Heart right ventricle (tissue), 16 donors: Measurements from ENCODE around the gene SNX32. TPM values are rescaled to one million over a fixed set of nuclear protein-coding genes. Genes with fewer than 3 reads are reported as not detected.

Experiments used
- ATAC-seq, 8 donors: fragments of 200-7000 bp; cut with Tn5 transposase; one replicate each; pipeline ENCODE4 v1.9.1; 2020; ENCODE audit warnings: mild to moderate bottlenecking in 8 of 8, moderate library complexity in 8 of 8, moderate number of reproducible peaks in 1 of 8
- DNase-seq, 2 donors: peaks; one replicate each; pipeline ENCODE4 v3.0.0-alpha.2; 2020
- H3K27ac ChIP-seq, 10 donors: fragments of 200-600 bp; sonication (generic) in 2 of 10; one replicate each; pipeline versions ENCODE4 v1.5.0 to v1.8.0; 2020 to 2022; ENCODE audit warnings: mild to moderate bottlenecking in 3 of 10
- H3K27me3 ChIP-seq, 7 donors: fragments of 200-600 bp; one replicate each; pipeline ENCODE4 v1.8.0; 2021 to 2022; ENCODE audit warnings: mild to moderate bottlenecking in 2 of 7
- H3K36me3 ChIP-seq, 9 donors: fragments of 200-600 bp; sonication (generic) in 1 of 9; one replicate each; pipeline versions ENCODE4 v1.5.0 to v1.8.0; 2020 to 2022; ENCODE audit warnings: mild to moderate bottlenecking in 2 of 9
- H3K4me1 ChIP-seq, 9 donors: fragments of 200-600 bp; sonication (generic) in 1 of 9; one replicate each; pipeline versions ENCODE4 v1.5.0 to v1.8.0; 2020 to 2022; ENCODE audit warnings: mild to moderate bottlenecking in 4 of 9
- H3K4me3 ChIP-seq, 10 donors: fragments of 200-600 bp; sonication (generic) in 2 of 10; one replicate each; pipeline versions ENCODE4 v1.5.0 to v1.8.0; 2020 to 2022; ENCODE audit warnings: mild to moderate bottlenecking in 7 of 10, moderate library complexity in 2 of 10
- H3K9me3 ChIP-seq, 11 donors: fragments of 200-600 bp in 10 of 11; sonication (generic) in 2 of 11; one replicate each; pipeline versions ENCODE4 v1.5.0 to v1.8.0; 2013 to 2022; ENCODE audit warnings: mild to moderate bottlenecking in 2 of 11, control low read depth in 1 of 11, moderate library complexity in 1 of 11
- WGBS, 2 donors: extraction: QIAGEN DNeasy Blood & Tissue Kit; methylation state at CpG; one replicate each; pipeline ENCODE4 v1.1.7; 2013; ENCODE audit warnings: inconsistent platforms in 1 of 2; 5-methylcytosine and 5-hydroxymethylcytosine counted together
- intact Hi-C, 10 donors: fragments of 100-400 bp; cut with DNase I; formaldehyde crosslinking; loops; one replicate each; pipeline versions ENCODE4 v1.11.1 to v1.14.2; 2022
- polyA plus RNA-seq, 2 donors: library from polyadenylated mRNA; stranded (reverse); fragments of 200-250 nt; gene quantifications; one replicate each; pipeline ENCODE4 v1.2.3, GENCODE V29; 2013
- total RNA-seq, 10 donors: library from RNA; stranded (reverse); fragmentation: NEBNext Ultra II Directional in 3 of 10; extraction: Animal tissue kit (Norgen Biotek cat#: 25700) in 3 of 10; gene quantifications; one replicate each; pipeline versions ENCODE4 v1.2.1 to v1.2.4, GENCODE V29; 2021 to 2023
- TF ChIP-seq, protein P1 (sequence below), 9 donors: fragments of 200-600 bp; sonication (generic) in 2 of 9; IDR thresholded peaks; one replicate each; pipeline versions ENCODE4 v1.5.0 to v1.8.0; 2021 to 2022; ENCODE audit warnings: antibody characterized with exemption in 9 of 9, mild to moderate bottlenecking in 5 of 9, moderate library complexity in 1 of 9
- donor health status: Arrhythmogenic right ventricular cardiomyopathy.
- donor health status: ischemic (EF 13 %, LVEDD 7.1; RV severe dilation, severe dysfunction).
- donor health status: healthy with polysubstance abuse.
- donor health status: DM: no; HTN: yes; CAD: no.
- donor health status: DM: no; HTN: no; CAD: no.
- donor health status: ischemic (EF 25% LVEDD 6.9; RV normal size, moderate dysfunction).
- donor health status: ischemic (EF 25% LVEDD 5.7; RV mildly dilated, moderate dysfunction).
- donor health status: healthy.
- donor health status: DM: yes; HTN: yes; CAD: no.
- donor health status: Ischemic cardiomyopathy.
- donor health status: ischemic (EF 35%, LVEDD 5.7; RV mildly dilated, moderate dysfunction).
- donor health status: nonischemic (EF 11% LVEDD 7.7; RV severe dilation, severe dysfunction).
- donor health status: DM: yes; HTN: yes; CAD: no.
- donor health status: PGD.
- donor health status: ischemic (EF 29% LVEDD 5.4; RV normal size, mild dysfunction).
- donor health status: nonischemic (EF 23%, LVEDD 6.1; RV moderate dilation, normal function).

Gene SNX32
- total and polyA plus RNA-seq, 12 donors = 0.13 to 0.58 (median 0.32) TPM; not detected in 5

DNA sequence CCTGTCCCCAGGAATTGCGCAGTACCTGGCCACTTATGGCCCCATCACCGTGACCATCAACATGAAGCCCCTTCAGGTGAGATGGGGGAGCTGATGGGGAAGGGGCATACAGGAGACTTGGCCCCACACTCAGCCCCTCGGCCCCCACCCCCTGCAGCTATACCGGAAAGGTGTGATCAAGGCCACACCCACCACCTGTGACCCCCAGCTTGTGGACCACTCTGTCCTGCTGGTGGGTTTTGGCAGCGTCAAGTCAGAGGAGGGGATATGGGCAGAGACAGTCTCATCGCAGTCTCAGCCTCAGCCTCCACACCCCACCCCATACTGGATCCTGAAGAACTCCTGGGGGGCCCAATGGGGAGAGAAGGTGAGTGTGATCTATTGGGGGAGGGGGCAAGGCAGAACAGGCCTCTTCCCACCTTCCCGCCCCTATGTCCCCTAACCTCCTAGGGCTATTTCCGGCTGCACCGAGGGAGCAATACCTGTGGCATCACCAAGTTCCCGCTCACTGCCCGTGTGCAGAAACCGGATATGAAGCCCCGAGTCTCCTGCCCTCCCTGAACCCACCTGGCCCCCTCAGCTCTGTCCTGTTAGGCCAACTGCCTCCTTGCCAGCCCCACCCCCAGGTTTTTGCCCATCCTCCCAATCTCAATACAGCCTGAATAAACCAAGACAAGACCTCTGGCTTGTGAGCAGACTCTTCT lies 49.4 kb downstream of the SNX32 start:
- DNase-seq (no peak), ATAC-seq (no peak)
- no peak overlapping the region for H3K27ac ChIP-seq
- TF ChIP-seq, protein P1, sequence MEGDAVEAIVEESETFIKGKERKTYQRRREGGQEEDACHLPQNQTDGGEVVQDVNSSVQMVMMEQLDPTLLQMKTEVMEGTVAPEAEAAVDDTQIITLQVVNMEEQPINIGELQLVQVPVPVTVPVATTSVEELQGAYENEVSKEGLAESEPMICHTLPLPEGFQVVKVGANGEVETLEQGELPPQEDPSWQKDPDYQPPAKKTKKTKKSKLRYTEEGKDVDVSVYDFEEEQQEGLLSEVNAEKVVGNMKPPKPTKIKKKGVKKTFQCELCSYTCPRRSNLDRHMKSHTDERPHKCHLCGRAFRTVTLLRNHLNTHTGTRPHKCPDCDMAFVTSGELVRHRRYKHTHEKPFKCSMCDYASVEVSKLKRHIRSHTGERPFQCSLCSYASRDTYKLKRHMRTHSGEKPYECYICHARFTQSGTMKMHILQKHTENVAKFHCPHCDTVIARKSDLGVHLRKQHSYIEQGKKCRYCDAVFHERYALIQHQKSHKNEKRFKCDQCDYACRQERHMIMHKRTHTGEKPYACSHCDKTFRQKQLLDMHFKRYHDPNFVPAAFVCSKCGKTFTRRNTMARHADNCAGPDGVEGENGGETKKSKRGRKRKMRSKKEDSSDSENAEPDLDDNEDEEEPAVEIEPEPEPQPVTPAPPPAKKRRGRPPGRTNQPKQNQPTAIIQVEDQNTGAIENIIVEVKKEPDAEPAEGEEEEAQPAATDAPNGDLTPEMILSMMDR (IDR thresholded peaks at IDR 0.05) = no peak
- H3K4me3 ChIP-seq = no peak overlapping the region
- no peaks in the 10 kb centered on the region for H3K9me3 ChIP-seq
- 90 to 94% methylated on average over 13 of the region's 13 CpGs for WGBS, 2 donors
- intact Hi-C loops = loop anchor here in 4 of 10 donors (5.0 to 10.0 kb wide), 3 partner anchors 99 to 168 kb away; partner anchors contain the start of gene KAT5 (in 1 of the 4)
- H3K36me3 ChIP-seq = peaks cover 0 to 55% (median 19%) of the 10 kb centered on the region in 9 donors
- no peaks in the 10 kb centered on the region for H3K27me3 ChIP-seq
- peaks cover 5 to 32% (median 20%) of the 10 kb centered on the region in 9 donors for H3K4me1 ChIP-seq

DNA sequence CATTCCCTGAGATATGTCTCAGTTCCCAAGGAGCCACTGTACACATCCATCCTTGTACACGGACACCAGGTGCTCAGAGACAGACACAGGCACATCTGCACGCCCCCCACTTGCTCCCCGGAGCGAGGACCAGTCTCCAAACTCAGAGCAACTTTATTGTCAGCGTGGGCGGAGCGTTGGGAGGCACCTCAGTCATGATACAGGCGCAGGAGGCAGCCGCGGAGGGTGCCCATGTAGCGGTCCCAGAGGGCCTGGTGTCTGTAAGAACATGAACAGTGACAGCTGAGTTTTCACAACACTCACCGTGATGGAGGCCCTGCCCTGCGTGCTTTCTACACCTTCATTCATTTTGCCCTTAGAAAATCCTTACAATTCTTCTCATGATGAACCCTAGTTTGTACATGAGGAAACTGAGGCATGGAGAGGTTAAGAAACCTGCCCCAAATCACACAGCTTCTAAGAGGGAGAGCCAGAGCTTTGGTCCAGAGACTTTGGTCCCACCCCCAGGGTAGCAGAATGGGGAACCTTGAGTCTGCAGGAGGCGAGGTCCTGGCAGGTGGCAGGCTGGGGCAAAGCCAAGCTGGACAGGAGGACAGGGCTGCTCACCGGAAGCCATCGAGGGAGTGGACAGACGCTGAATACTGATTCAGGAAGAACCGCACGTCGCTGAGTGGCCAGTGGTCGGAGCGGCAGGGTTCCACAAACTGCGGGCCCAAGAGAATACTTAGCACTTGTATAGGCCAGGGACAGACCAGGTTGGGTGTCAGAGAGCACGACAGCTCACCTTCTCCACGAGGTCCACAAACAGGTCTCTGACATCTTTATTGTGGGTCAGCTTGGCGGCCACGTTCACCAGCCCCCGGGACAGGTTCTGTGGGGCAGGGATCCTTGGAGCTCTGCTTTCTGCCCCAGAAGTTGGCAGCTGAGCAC lies 50.3 kb downstream of the SNX32 start:
- Histone ChIP-seq H3K9me3 (no peaks in the 10 kb centered on the region), H3K4me1 (peaks cover 5 to 38% (median 23%) of the 10 kb centered on the region in 9 donors), H3K27ac (no peak overlapping the region), H3K27me3 (no peaks in the 10 kb centered on the region), H3K4me3 (no peak overlapping the region), H3K36me3 (peaks cover 0 to 55% (median 19%) of the 10 kb centered on the region in 9 donors)
- whole genome bisulfite sequencing, 2 donors = 81 to 83% methylated on average over 28 of the region's 28 CpGs
- TF ChIP-seq, protein P1 (IDR thresholded peaks at IDR 0.05) = no peak
- intact Hi-C loops = loop anchor here in 9 of 10 donors (1.0 to 10.0 kb wide), 5 partner anchors 98 to 169 kb away; partner anchors contain the start of gene KAT5 (in 1 of the 9)
- ATAC-seq = no peak
- DNase-seq = no peak

DNA sequence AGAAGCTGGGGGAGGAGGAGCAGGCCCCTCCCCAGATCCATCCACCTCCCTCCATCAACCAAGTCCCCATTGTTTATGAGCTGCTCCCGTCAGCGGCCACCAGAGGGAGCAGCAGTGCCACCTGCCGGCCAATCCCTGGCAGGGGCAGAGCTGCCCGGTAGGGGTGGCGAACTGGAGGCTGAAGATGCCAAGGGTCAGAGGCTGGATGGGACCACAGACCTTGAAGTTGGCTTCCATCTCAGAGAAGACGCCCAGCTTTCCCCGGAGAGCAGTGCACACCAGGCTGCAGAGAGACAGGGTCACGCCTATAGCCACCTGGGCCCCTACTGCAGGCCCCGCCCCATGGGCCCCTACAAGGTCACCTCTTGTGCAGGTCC lies 50.9 kb downstream of the SNX32 start:
- WGBS, 2 donors = 23 to 24% methylated on average over 9 of the region's 9 CpGs
- DNase-seq (peak; percentile 68 to 83), ATAC-seq (peak in 2 of 8 donors; percentile 20 to 25)
- Histone ChIP-seq H3K27ac (peak overlapping the region in 2 of 10 donors; percentile 23 to 31), H3K9me3 (no peaks in the 10 kb centered on the region), H3K36me3 (peaks cover 0 to 55% (median 19%) of the 10 kb centered on the region in 9 donors), H3K27me3 (no peaks in the 10 kb centered on the region), H3K4me1 (peaks cover 8 to 41% (median 30%) of the 10 kb centered on the region in 9 donors), H3K4me3 (no peak overlapping the region)
- TF ChIP-seq, protein P1 (IDR thresholded peaks at IDR 0.05) = peak; percentile 97 to 100 (median 98)
- intact Hi-C loops = loop anchor here (1.0 to 10.0 kb wide), 6 partner anchors 78 to 170 kb away; partner anchors contain the start of genes SART1 (in 6 of the 10) and KAT5 (in 1 of the 10)

DNA sequence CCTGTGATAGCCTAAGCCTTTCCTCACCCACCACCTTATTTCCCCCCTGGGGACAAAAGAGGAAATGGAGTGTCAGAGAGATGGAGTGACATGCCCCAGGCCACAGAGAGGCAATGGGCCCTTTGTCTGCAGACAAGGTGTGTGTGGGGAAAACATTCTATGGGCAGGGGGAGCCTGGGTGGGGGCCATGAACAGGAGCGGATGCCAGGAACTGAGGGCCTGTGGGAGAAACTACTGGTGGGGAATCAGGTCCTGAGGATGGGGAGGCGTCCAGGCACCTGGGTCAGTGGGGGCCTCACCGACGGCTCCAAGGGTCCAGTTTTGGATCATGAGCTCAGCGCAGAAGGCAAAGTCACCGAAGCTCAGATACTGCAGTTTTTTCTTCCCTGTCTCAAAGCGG lies 51.5 kb downstream of the SNX32 start:
- Histone ChIP-seq H3K9me3 (no peaks in the 10 kb centered on the region), H3K4me3 (no peak overlapping the region), H3K27ac (peak overlapping the region in 2 of 10 donors; percentile 23 to 31), H3K4me1 (peaks cover 14 to 45% (median 35%) of the 10 kb centered on the region in 9 donors), H3K36me3 (peaks cover 0 to 55% (median 19%) of the 10 kb centered on the region in 9 donors), H3K27me3 (no peaks in the 10 kb centered on the region)
- ATAC-seq (no peak), DNase-seq (no peak)
- TF ChIP-seq, protein P1 (IDR thresholded peaks at IDR 0.05) = no peak
- WGBS, 2 donors = 91 to 93% methylated on average over 7 of the region's 7 CpGs
- intact Hi-C loops = loop anchor here in 7 of 10 donors (2.0 to 10.0 kb wide), 4 partner anchors 77 to 170 kb away; partner anchors contain the start of genes SART1 (in 6 of the 7) and KAT5 (in 1 of the 7)
